ENCODE measurements around the gene PIK3CD. TPM values are rescaled to one million over a fixed set of nuclear protein-coding genes. Genes with fewer than 3 reads are reported as not detected.
"Not testable (repeated sequence)": the region's sequence is repeated elsewhere in the genome, so short reads cannot be mapped to it uniquely, and the experiment has no call there.

Gene PIK3CD
- total RNA-seq, 1 experiment from 2014 or later = 0.77 TPM

GRCh38 chr1:9761855-9762254, 110.3 kb downstream of the PIK3CD start:
- H3K4me3 Mint-ChIP-seq (ENCODE audit: unreplicated experiment) = no peak overlapping the region
- H3K36me3 Mint-ChIP-seq (ENCODE audit: insufficient read depth, unreplicated experiment) = peaks cover 8% of the 10 kb centered on the region

GRCh38 chr1:9762446-9762845, 110.9 kb downstream of the PIK3CD start:
- H3K9me3 Mint-ChIP-seq (ENCODE audit: unreplicated experiment); CTCF ChIA-PET; H3K4me1 Mint-ChIP-seq (ENCODE audit: low read depth, unreplicated experiment); H3K4me3 Mint-ChIP-seq (ENCODE audit: unreplicated experiment); H3K4me3 ChIP-seq (ENCODE audit: low read depth, low read length); H3K36me3 ChIP-seq (ENCODE audit: control insufficient read depth, insufficient read depth, low read length); H3K36me3 Mint-ChIP-seq (ENCODE audit: insufficient read depth, unreplicated experiment); H3K27me3 Mint-ChIP-seq (ENCODE audit: insufficient read depth, unreplicated experiment); DNase-seq; H3K27me3 ChIP-seq (replicated peaks; ENCODE audit: control insufficient read depth, insufficient read depth, low read length); H3K27ac Mint-ChIP-seq (ENCODE audit: unreplicated experiment); H3K4me1 ChIP-seq; BruUV-seq (replicated peaks); intact Hi-C loops (cut with micrococcal nuclease; ENCODE audit: unreplicated experiment); H3K9me3 ChIP-seq; POLR2A ChIA-PET: not testable (repeated sequence)

More at GRCh38 chr1:9761855-9762254, 110.3 kb downstream of the PIK3CD start:
- H3K27me3 ChIP-seq (replicated peaks; ENCODE audit: control insufficient read depth, insufficient read depth, low read length) = no peaks in the 10 kb centered on the region
- ChIA-PET CTCF (no interaction called here), POLR2A (no interaction called here)
- DNase-seq = no peak
- Mint-ChIP-seq H3K4me1 (ENCODE audit: low read depth, unreplicated experiment) (no peaks in the 10 kb centered on the region), H3K9me3 (ENCODE audit: unreplicated experiment) (no peaks in the 10 kb centered on the region), H3K27me3 (ENCODE audit: insufficient read depth, unreplicated experiment) (no peaks in the 10 kb centered on the region), H3K27ac (ENCODE audit: unreplicated experiment) (no peak overlapping the region)
- H3K9me3 ChIP-seq = no peaks in the 10 kb centered on the region
- no TSS peak for BruUV-seq (replicated peaks)
- no peak for TF ChIP-seq CTCF (IDR thresholded peaks at IDR 0.05; ENCODE audit: insufficient read depth in 1 of 2, low read depth in 1 of 2, low read length in 1 of 2, severe bottlenecking in 1 of 2, unreplicated experiment in 1 of 2)
- H3K36me3 ChIP-seq (ENCODE audit: control insufficient read depth, insufficient read depth, low read length) = no peaks in the 10 kb centered on the region
- intact Hi-C loops (cut with micrococcal nuclease; ENCODE audit: unreplicated experiment) = no loop called here
- H3K4me1 ChIP-seq = no peaks in the 10 kb centered on the region
- H3K4me3 ChIP-seq (ENCODE audit: low read depth, low read length) = no peak overlapping the region

GRCh38 chr1:9763914-9764313, 112.4 kb downstream of the PIK3CD start:
- no peak for DNase-seq
- Histone ChIP-seq H3K27me3 (replicated peaks; ENCODE audit: control insufficient read depth, insufficient read depth, low read length) (no peaks in the 10 kb centered on the region), H3K36me3 (ENCODE audit: control insufficient read depth, insufficient read depth, low read length) (no peaks in the 10 kb centered on the region), H3K9me3 (no peaks in the 10 kb centered on the region), H3K4me1 (no peaks in the 10 kb centered on the region), H3K4me3 (ENCODE audit: low read depth, low read length) (no peak overlapping the region)
- POLR2A ChIA-PET = no interaction called here
- H3K27me3 Mint-ChIP-seq (ENCODE audit: insufficient read depth, unreplicated experiment) = no peaks in the 10 kb centered on the region
- CTCF ChIA-PET = no interaction called here
- no peak overlapping the region for H3K4me3 Mint-ChIP-seq (ENCODE audit: unreplicated experiment)
- peak overlapping the region; percentile 23 for H3K27ac Mint-ChIP-seq (ENCODE audit: unreplicated experiment)
- BruUV-seq (replicated peaks) = no TSS peak
- TF ChIP-seq CTCF (IDR thresholded peaks at IDR 0.05; ENCODE audit: insufficient read depth in 1 of 2, low read depth in 1 of 2, low read length in 1 of 2, severe bottlenecking in 1 of 2, unreplicated experiment in 1 of 2) = no peak
- peaks cover 8% of the 10 kb centered on the region for H3K36me3 Mint-ChIP-seq (ENCODE audit: insufficient read depth, unreplicated experiment)
- no peaks in the 10 kb centered on the region for H3K4me1 Mint-ChIP-seq (ENCODE audit: low read depth, unreplicated experiment)
- H3K9me3 Mint-ChIP-seq (ENCODE audit: unreplicated experiment) = no peaks in the 10 kb centered on the region
- intact Hi-C loops (cut with micrococcal nuclease; ENCODE audit: unreplicated experiment) = no loop called here

GRCh38 chr1:9764550-9764949, 113.0 kb downstream of the PIK3CD start:
- no peak for DNase-seq
- ChIA-PET CTCF (no interaction called here), POLR2A (no interaction called here)
- no peaks in the 10 kb centered on the region for H3K27me3 Mint-ChIP-seq (ENCODE audit: insufficient read depth, unreplicated experiment)
- no peaks in the 10 kb centered on the region for H3K36me3 ChIP-seq (ENCODE audit: control insufficient read depth, insufficient read depth, low read length)
- H3K4me1 Mint-ChIP-seq (ENCODE audit: low read depth, unreplicated experiment) = no peaks in the 10 kb centered on the region
- H3K36me3 Mint-ChIP-seq (ENCODE audit: insufficient read depth, unreplicated experiment) = peaks cover 8% of the 10 kb centered on the region
- TF ChIP-seq CTCF (IDR thresholded peaks at IDR 0.05; ENCODE audit: insufficient read depth in 1 of 2, low read depth in 1 of 2, low read length in 1 of 2, severe bottlenecking in 1 of 2, unreplicated experiment in 1 of 2) = no peak
- no peak overlapping the region for H3K27ac Mint-ChIP-seq (ENCODE audit: unreplicated experiment)
- no TSS peak for BruUV-seq (replicated peaks)
- no peak overlapping the region for H3K4me3 ChIP-seq (ENCODE audit: low read depth, low read length)
- no peak overlapping the region for H3K4me3 Mint-ChIP-seq (ENCODE audit: unreplicated experiment)
- H3K27me3 ChIP-seq (replicated peaks; ENCODE audit: control insufficient read depth, insufficient read depth, low read length) = no peaks in the 10 kb centered on the region
- no peaks in the 10 kb centered on the region for H3K9me3 Mint-ChIP-seq (ENCODE audit: unreplicated experiment)
- intact Hi-C loops (cut with micrococcal nuclease; ENCODE audit: unreplicated experiment) = no loop called here
- no peaks in the 10 kb centered on the region for H3K9me3 ChIP-seq
- H3K4me1 ChIP-seq = no peaks in the 10 kb centered on the region
